ENCODE results near the gene DKK3.
"Not testable (repeated sequence)": the region's sequence is repeated elsewhere in the genome, so short reads cannot be mapped to it uniquely, and the experiment has no call there.

The DKK3 gene

DNA sequence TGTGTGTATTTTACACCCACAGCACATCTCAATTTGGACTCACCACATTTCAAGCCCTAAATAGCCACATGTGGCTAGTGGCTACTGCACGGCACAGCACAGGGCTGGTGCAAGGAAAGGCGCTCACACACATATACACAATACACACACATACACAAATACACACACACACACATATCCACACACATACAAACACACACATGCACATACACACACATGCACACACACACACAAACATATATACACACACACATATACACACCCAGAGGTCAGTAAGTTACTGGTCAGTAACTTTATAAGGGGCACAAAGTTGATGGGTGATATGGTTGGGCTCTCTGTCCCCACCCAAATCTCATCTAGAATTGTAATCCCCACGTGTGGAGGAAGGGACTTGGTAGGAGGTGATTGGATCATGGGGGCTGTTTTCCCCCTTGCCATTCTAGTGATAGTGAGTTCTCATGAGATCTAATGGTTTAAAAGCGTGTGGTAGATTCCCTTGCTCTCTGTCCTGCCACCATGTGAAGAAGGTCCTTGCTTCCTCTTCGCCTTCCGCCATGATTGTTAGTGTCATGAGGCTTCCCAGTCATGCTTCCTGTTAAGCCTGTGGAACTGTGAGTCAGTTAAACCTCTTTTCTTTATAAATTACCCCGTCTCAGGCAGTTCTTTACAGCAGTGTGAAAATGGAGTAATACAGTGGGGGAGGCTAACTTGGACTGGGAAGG, 37.6 kb upstream of the DKK3 start:
- Histone ChIP-seq H3K4me1 (ENCODE audit: control insufficient read depth, low read depth, low read length) (no peaks in the 10 kb centered on the region), H3K27ac (ENCODE audit: low read length) (no peak overlapping the region), H3K27me3 (ENCODE audit: control insufficient read depth, insufficient read depth, low read length) (no peaks in the 10 kb centered on the region), H3K36me3 (ENCODE audit: control insufficient read depth, low read depth, low read length) (no peaks in the 10 kb centered on the region), H3K9me3 (ENCODE audit: control insufficient read depth, low read depth, low read length) (no peaks in the 10 kb centered on the region), H3K9ac (ENCODE audit: low read length) (no peak overlapping the region), H3K4me3 (ENCODE audit: low read length) (no peak overlapping the region)

DNA sequence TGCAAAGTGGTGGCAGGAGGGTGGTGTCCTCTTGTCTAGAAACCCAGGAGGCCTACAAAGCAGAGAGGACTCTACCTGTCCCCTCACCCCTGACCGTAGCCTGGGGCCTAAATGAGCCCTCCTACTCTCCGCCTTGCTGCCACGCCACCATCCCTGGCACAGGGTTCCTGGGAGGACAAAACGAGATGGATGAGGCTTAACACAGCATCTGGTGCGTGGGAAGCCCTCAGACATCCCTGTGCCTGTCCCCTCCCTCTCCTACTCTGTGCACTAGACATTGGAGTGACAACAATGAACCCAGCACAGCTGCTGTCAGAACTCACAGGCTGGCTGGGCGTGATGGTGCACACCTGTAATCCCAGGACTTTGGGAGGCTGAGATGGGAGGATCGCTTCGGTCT, 36.4 kb upstream of the DKK3 start:
- H3K4me3 ChIP-seq (ENCODE audit: low read length), result no peak overlapping the region
- no peak overlapping the region for H3K27ac ChIP-seq (ENCODE audit: low read length)
- H3K36me3 ChIP-seq (ENCODE audit: control insufficient read depth, low read depth, low read length), result no peaks in the 10 kb centered on the region
- H3K27me3 ChIP-seq (ENCODE audit: control insufficient read depth, insufficient read depth, low read length), result no peaks in the 10 kb centered on the region
- H3K9ac ChIP-seq (ENCODE audit: low read length), result no peak overlapping the region
- no peaks in the 10 kb centered on the region for H3K9me3 ChIP-seq (ENCODE audit: control insufficient read depth, low read depth, low read length)
- H3K4me1 ChIP-seq (ENCODE audit: control insufficient read depth, low read depth, low read length), result no peaks in the 10 kb centered on the region

DNA sequence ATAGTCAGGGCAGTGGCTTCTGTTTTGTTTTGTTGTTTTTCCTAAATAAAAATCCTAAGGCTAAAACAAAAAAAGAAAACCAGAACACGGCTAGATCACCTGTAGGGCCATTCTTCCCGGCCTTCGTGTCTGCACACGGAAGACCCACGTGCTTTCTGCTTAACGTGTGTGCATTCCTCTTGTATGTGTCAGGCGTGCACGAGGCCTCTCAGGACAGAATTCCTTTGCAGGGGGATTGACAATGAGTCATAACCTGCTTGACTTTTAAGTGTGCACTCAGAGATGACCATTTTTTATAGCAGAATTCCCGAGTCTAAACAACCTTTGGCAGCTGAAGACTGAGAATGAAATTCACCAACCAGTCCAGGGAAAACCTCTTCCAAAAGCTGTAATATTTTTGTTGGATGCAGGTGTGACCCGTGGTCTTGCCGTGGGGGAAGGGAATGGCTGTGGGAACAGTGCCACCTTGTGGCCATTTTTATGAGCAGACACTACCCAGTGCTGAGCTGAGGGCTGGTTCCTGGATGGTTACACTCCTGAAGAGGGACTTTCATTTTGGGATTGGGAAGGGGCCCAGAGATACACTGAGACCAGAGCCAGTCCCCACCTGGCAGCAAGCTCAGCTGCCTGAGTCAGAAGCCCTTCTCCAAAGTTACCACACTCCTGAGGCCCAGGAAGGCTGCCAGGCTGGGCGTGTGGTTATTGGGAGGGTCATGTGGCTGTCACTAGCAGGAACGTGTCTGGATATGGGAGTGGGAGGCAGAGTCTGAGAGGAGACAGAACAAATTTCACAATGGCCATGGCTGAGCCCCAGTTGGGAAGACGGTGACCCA, 35.7 kb upstream of the DKK3 start:
- Histone ChIP-seq H3K27me3 (ENCODE audit: control insufficient read depth, insufficient read depth, low read length) (no peaks in the 10 kb centered on the region), H3K9me3 (ENCODE audit: control insufficient read depth, low read depth, low read length) (no peaks in the 10 kb centered on the region), H3K4me1 (ENCODE audit: control insufficient read depth, low read depth, low read length) (no peaks in the 10 kb centered on the region), H3K9ac (ENCODE audit: low read length) (no peak overlapping the region), H3K36me3 (ENCODE audit: control insufficient read depth, low read depth, low read length) (no peaks in the 10 kb centered on the region), H3K4me3 (ENCODE audit: low read length) (no peak overlapping the region), H3K27ac (ENCODE audit: low read length) (no peak overlapping the region)

DNA sequence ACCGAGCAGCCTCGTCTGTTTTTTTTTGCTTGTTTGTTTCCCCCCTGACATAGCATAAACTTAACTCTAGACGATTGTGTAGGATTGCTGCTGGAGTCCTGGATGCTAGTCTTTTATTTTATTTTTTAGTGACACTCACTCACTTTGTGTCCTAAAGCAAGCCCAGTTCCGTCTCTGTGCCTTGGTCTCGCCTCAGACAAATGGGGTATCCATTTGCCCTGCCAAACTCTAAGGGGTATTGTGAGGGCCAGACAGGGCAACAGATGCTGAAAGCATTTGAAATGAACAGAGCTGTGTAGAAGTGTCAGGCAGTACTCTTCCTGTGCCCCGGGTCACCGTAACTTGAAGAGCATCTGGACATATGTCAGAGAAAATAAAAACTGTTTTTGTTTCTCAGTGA, 34.8 kb upstream of the DKK3 start:
- H3K4me1 ChIP-seq (ENCODE audit: control insufficient read depth, low read depth, low read length), result no peaks in the 10 kb centered on the region
- no peaks in the 10 kb centered on the region for H3K9me3 ChIP-seq (ENCODE audit: control insufficient read depth, low read depth, low read length)
- H3K27me3 ChIP-seq (ENCODE audit: control insufficient read depth, insufficient read depth, low read length), result no peaks in the 10 kb centered on the region
- H3K4me3 ChIP-seq (ENCODE audit: low read length), result no peak overlapping the region
- H3K9ac ChIP-seq (ENCODE audit: low read length), result no peak overlapping the region
- no peaks in the 10 kb centered on the region for H3K36me3 ChIP-seq (ENCODE audit: control insufficient read depth, low read depth, low read length)
- H3K27ac ChIP-seq (ENCODE audit: low read length), result no peak overlapping the region

- no peak overlapping the region for H3K27ac ChIP-seq (ENCODE audit: low read length)
These were observed 33.8 kb upstream of the DKK3 start for GRCh38 chr11:12042215-12042676.

DNA sequence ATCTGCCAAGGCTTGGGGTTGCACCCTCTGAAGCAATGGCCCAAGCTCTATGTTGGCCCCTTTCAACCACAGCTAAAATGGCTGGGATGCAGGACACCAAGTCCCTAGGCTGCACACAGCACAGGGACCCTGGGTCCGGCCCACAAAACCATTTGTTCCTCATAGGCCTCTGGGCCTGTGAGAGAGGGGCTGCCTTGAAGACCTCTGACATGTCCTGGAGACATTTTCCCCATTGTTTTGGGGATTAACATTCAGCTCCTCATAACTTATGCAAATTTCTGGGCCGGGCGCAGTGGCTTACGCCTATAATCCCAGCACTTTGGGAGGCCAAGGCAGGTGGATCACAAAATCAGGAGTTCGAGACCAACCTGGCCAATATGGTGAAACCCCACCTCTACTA, 32.3 kb upstream of the DKK3 start:
- H3K4me1 ChIP-seq (ENCODE audit: control insufficient read depth, low read depth, low read length); H3K27ac ChIP-seq (ENCODE audit: low read length); H3K9ac ChIP-seq (ENCODE audit: low read length); H3K36me3 ChIP-seq (ENCODE audit: control insufficient read depth, low read depth, low read length); H3K27me3 ChIP-seq (ENCODE audit: control insufficient read depth, insufficient read depth, low read length); H3K4me3 ChIP-seq (ENCODE audit: low read length); H3K9me3 ChIP-seq (ENCODE audit: control insufficient read depth, low read depth, low read length): not testable (repeated sequence)

More at GRCh38 chr11:12042215-12042676, 33.8 kb upstream of the DKK3 start:
- H3K9ac ChIP-seq (ENCODE audit: low read length), result no peak overlapping the region
- no peak overlapping the region for H3K4me3 ChIP-seq (ENCODE audit: low read length)
- H3K9me3 ChIP-seq (ENCODE audit: control insufficient read depth, low read depth, low read length), result no peaks in the 10 kb centered on the region
- H3K4me1 ChIP-seq (ENCODE audit: control insufficient read depth, low read depth, low read length), result no peaks in the 10 kb centered on the region
- no peaks in the 10 kb centered on the region for H3K27me3 ChIP-seq (ENCODE audit: control insufficient read depth, insufficient read depth, low read length)
- H3K36me3 ChIP-seq (ENCODE audit: control insufficient read depth, low read depth, low read length), result no peaks in the 10 kb centered on the region

- no peak overlapping the region for H3K4me3 ChIP-seq (ENCODE audit: low read length)
- no peak overlapping the region for H3K27ac ChIP-seq (ENCODE audit: low read length)
- H3K9me3 ChIP-seq (ENCODE audit: control insufficient read depth, low read depth, low read length), result no peaks in the 10 kb centered on the region
- H3K27me3 ChIP-seq (ENCODE audit: control insufficient read depth, insufficient read depth, low read length), result no peaks in the 10 kb centered on the region
- no peaks in the 10 kb centered on the region for H3K36me3 ChIP-seq (ENCODE audit: control insufficient read depth, low read depth, low read length)
- H3K4me1 ChIP-seq (ENCODE audit: control insufficient read depth, low read depth, low read length), result no peaks in the 10 kb centered on the region
- H3K9ac ChIP-seq (ENCODE audit: low read length), result no peak overlapping the region
These were observed 24.5 kb upstream of the DKK3 start for GRCh38 chr11:12032968-12033367.

DNA sequence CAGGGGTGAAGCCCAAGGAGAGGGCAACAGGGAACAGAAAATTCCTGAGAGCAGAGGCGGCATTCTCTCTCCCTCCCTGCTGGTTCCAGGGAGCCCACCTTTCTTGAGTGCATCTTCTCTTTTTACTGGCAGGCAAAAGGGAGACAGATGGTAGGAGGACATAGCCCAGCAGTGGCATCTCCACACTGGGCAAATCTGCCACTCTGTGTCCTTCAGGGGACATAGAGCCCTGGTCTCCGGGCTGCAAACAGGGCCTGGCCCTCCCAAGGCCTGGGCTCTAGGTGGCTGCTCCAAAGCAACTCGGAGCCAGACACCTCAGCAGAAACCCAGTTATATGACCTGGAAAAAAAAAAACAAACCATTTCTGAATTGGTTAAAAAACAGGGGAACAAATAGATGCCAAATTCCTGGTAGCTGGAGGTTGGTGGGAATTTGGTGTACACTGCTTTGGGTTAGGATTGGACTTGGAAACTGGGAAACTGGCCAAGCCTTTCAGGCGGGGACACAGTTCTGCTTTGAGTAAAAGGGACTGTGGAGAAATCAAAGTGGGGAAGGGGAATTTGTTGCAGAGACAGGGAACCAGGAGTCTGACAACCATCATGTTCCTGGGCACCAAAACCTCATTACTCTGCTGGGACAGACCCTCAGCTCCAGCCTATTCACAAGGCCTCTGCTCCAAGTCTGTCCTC, 23.6 kb upstream of the DKK3 start:
- Histone ChIP-seq H3K27ac (ENCODE audit: low read length) (no peak overlapping the region), H3K27me3 (ENCODE audit: control insufficient read depth, insufficient read depth, low read length) (no peaks in the 10 kb centered on the region), H3K36me3 (ENCODE audit: control insufficient read depth, low read depth, low read length) (no peaks in the 10 kb centered on the region), H3K9me3 (ENCODE audit: control insufficient read depth, low read depth, low read length) (no peaks in the 10 kb centered on the region), H3K9ac (ENCODE audit: low read length) (no peak overlapping the region), H3K4me1 (ENCODE audit: control insufficient read depth, low read depth, low read length) (no peaks in the 10 kb centered on the region), H3K4me3 (ENCODE audit: low read length) (no peak overlapping the region)

DNA sequence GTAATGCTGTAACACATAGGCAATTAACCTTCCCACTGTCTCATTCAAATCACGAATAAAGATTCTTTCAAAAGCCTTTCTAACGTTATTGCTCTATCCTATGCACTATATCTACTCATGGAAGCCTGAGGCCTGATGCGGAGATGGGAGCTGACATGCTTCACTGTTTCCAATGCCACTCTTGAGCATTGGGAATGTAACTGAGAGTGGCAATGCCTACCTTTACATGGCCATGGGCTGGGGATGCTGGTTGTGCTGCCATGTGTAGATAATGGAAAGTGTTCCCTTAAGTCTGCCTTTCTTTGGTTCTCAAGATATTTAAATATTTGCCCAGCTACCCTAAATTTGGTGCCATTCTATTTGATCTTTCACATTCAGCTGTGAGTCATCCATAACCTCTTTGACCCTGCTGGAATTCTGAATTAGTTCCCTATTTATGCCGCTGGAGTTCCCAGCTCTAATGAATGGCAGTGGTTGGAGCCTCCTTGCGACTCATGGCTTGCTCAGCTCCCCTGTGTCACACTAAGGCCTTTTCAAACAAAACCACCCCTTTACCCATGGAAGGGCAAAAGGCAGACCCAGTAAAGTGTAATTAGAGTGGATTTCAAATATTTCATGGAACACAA, 21.4 kb upstream of the DKK3 start:
- H3K4me3 ChIP-seq (ENCODE audit: low read length), result no peak overlapping the region
- no peak overlapping the region for H3K9ac ChIP-seq (ENCODE audit: low read length)
- H3K4me1 ChIP-seq (ENCODE audit: control insufficient read depth, low read depth, low read length), result no peaks in the 10 kb centered on the region
- H3K9me3 ChIP-seq (ENCODE audit: control insufficient read depth, low read depth, low read length), result no peaks in the 10 kb centered on the region
- H3K27me3 ChIP-seq (ENCODE audit: control insufficient read depth, insufficient read depth, low read length), result no peaks in the 10 kb centered on the region
- no peaks in the 10 kb centered on the region for H3K36me3 ChIP-seq (ENCODE audit: control insufficient read depth, low read depth, low read length)
- no peak overlapping the region for H3K27ac ChIP-seq (ENCODE audit: low read length)

- H3K36me3 ChIP-seq (ENCODE audit: control insufficient read depth, low read depth, low read length), result no peaks in the 10 kb centered on the region
- no peaks in the 10 kb centered on the region for H3K4me1 ChIP-seq (ENCODE audit: control insufficient read depth, low read depth, low read length)
- H3K9ac ChIP-seq (ENCODE audit: low read length), result no peak overlapping the region
- H3K4me3 ChIP-seq (ENCODE audit: low read length), result no peak overlapping the region
- peaks cover 4% of the 10 kb centered on the region for H3K9me3 ChIP-seq (ENCODE audit: control insufficient read depth, low read depth, low read length)
- no peak overlapping the region for H3K27ac ChIP-seq (ENCODE audit: low read length)
- H3K27me3 ChIP-seq (ENCODE audit: control insufficient read depth, insufficient read depth, low read length), result no peaks in the 10 kb centered on the region
These were observed 20.7 kb upstream of the DKK3 start for GRCh38 chr11:12029119-12029518.

DNA sequence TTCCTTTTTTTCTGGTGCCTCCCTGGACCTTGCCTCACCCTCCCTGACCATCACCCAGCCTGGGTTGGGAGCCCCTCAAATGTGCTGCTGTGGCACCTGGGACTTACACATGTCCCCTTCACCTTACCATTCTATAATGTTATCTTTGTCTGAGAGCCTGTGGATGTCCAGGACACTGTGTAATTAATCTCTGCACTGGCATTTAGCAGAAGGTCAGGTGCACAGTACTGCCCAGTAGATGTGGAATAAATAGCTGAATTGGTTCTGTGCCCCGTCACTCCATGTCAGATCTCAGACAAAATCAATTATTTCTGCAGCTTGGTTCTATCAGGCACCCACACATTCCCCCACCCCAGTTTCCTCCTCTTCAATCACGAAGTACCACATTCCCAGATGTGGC, 19.9 kb upstream of the DKK3 start:
- no peak overlapping the region for H3K27ac ChIP-seq (ENCODE audit: low read length)
- H3K27me3 ChIP-seq (ENCODE audit: control insufficient read depth, insufficient read depth, low read length), result no peaks in the 10 kb centered on the region
- peaks cover 4% of the 10 kb centered on the region for H3K9me3 ChIP-seq (ENCODE audit: control insufficient read depth, low read depth, low read length)
- no peak overlapping the region for H3K9ac ChIP-seq (ENCODE audit: low read length)
- H3K4me1 ChIP-seq (ENCODE audit: control insufficient read depth, low read depth, low read length), result no peaks in the 10 kb centered on the region
- no peaks in the 10 kb centered on the region for H3K36me3 ChIP-seq (ENCODE audit: control insufficient read depth, low read depth, low read length)
- H3K4me3 ChIP-seq (ENCODE audit: low read length), result no peak overlapping the region

Measured in iPS-18a (cell line).